ENCODE results near the gene CACNA2D4. TPM values are rescaled to one million over a fixed set of nuclear protein-coding genes. Genes with fewer than 3 reads are reported as not detected.

CACNA2D4 gene
- total RNA-seq, 1 donor from 2014 or later = 0.45 TPM

DNA sequence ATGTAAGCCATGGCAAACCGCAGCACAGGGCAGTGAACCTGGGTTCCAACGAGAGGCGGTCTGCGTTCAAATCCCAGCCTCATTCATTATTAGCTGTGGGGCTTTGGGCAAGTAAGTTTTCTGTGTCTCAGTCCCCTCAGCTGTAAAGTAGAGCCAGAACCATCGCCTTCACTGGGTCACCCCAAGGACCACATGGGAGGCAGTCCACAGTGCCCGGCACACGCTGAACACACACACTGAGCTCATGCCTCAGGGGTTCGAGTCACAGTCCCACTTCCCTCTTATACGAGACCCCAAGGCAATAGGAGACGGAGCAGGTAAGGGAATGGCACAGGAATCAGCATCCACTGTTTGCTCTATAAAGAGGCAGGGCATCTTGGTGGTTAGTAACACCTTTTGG lies 79.0 kb downstream of the CACNA2D4 start:
- no peaks in the 10 kb centered on the region for H3K4me1 Mint-ChIP-seq
- H3K9me3 Mint-ChIP-seq = no peaks in the 10 kb centered on the region
- no peaks in the 10 kb centered on the region for H3K36me3 Mint-ChIP-seq
- TF ChIP-seq, protein P1, sequence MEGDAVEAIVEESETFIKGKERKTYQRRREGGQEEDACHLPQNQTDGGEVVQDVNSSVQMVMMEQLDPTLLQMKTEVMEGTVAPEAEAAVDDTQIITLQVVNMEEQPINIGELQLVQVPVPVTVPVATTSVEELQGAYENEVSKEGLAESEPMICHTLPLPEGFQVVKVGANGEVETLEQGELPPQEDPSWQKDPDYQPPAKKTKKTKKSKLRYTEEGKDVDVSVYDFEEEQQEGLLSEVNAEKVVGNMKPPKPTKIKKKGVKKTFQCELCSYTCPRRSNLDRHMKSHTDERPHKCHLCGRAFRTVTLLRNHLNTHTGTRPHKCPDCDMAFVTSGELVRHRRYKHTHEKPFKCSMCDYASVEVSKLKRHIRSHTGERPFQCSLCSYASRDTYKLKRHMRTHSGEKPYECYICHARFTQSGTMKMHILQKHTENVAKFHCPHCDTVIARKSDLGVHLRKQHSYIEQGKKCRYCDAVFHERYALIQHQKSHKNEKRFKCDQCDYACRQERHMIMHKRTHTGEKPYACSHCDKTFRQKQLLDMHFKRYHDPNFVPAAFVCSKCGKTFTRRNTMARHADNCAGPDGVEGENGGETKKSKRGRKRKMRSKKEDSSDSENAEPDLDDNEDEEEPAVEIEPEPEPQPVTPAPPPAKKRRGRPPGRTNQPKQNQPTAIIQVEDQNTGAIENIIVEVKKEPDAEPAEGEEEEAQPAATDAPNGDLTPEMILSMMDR (IDR thresholded peaks at IDR 0.05; ENCODE audit: unreplicated experiment) = no peak
- no peak for DNase-seq (ENCODE audit: low spot score in 2 of 2, unreplicated experiment in 2 of 2)
- peaks cover 36% of the 10 kb centered on the region for H3K27me3 Mint-ChIP-seq (ENCODE audit: low read depth)
- no peak overlapping the region for H3K27ac Mint-ChIP-seq
- H3K4me3 Mint-ChIP-seq = no peak overlapping the region

DNA sequence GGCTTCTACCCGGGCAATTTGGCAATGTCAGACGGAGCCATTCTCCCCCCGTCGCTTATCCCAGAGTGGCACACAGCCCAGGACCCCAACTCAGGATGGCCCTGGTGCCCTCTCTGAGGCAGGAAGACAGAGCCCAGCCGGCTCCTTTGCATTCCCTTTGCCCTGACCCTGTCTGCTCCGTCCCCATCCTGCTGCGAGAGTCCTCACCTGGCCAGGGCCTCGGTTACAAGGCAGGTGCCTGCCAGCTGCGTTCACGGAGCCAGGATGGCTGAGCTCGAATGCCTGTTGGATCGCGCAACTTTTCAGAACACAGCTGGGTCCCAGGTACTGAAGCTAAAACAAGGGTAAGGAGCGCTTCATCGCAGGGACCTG lies 79.5 kb downstream of the CACNA2D4 start:
- Mint-ChIP-seq H3K4me3 (no peak overlapping the region), H3K27me3 (ENCODE audit: low read depth) (peaks cover 36% of the 10 kb centered on the region), H3K36me3 (no peaks in the 10 kb centered on the region), H3K9me3 (no peaks in the 10 kb centered on the region), H3K27ac (no peak overlapping the region), H3K4me1 (no peaks in the 10 kb centered on the region)
- no peak for DNase-seq (ENCODE audit: low spot score in 2 of 2, unreplicated experiment in 2 of 2)
- TF ChIP-seq, protein P1 (IDR thresholded peaks at IDR 0.05; ENCODE audit: unreplicated experiment) = no peak

DNA sequence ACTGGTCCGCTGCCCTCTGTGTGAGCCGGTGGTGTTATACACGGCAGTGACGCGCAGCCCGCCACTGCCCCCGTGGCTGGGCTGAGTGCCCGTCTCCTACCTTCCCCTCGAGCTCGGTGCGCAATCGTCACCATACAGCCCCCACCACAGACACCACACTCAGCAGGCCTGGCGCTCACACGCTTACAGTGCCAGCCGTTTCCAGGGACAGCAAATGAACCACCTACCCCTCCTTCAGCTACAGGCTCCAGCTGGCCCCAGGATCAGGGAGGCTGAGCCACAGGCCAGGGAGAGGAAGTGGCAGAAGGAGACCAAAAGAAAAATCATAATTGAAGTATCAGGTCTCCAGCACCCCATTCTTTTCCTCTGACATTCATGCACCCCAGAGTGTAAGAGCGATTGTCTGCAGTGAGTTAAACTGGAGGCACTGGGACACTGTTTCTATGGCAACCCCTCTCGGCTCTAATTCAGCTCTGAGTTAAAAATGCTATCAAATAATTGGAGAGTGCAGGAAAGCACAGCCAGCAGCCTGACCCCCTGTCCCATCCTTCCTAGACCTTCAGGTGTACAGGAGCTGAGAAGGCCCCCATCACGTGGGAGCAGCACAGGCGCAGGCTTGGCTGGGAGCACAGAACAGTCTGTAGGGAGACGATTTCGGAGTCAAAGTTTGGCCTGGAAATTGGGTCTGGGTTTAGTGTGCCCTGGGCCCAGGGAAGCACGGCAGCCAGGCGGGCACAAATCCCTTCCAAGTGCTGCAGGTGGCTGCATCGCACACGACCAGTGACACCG lies 80.1 kb downstream of the CACNA2D4 start:
- Mint-ChIP-seq H3K9me3 (no peaks in the 10 kb centered on the region), H3K27me3 (ENCODE audit: low read depth) (peaks cover 37% of the 10 kb centered on the region), H3K27ac (no peak overlapping the region), H3K4me3 (no peak overlapping the region), H3K4me1 (no peaks in the 10 kb centered on the region), H3K36me3 (no peaks in the 10 kb centered on the region)
- DNase-seq (ENCODE audit: low spot score in 2 of 2, unreplicated experiment in 2 of 2) = no peak
- TF ChIP-seq, protein P1 (IDR thresholded peaks at IDR 0.05; ENCODE audit: unreplicated experiment) = no peak

DNA sequence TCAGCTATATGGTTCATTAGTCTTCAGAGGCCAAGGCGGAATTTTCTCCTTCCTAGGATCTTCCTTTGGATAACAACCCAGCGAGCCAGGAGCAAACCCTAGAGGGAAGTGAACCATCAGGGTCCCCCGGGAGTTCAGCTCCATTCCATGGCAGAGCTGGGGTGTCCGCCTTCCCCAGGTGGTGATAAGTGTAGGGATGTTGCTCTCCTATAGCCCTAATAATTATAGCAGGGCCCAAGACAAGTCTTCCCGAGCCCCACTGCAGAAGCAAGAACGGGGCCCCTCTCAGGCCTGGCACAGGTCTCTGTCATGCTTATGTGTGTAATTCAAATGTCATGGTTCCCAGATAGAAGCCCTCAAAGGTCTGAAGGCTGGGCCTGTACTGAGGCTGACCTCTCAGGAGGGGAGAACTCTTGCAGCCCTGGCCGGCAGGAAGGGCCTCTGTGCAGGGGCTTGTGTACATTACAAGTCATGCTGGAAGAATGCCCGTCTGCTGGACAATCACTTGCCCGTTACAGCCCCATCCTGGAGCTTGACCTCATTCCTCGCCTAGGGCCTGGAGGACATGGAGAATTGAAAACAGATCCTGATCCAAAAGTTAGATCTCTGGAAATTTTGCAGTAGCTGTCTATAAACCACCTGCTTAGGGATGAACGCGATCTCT lies 80.8 kb downstream of the CACNA2D4 start:
- H3K27ac Mint-ChIP-seq = no peak overlapping the region
- TF ChIP-seq, protein P1 (IDR thresholded peaks at IDR 0.05; ENCODE audit: unreplicated experiment) = no peak
- peaks cover 37% of the 10 kb centered on the region for H3K27me3 Mint-ChIP-seq (ENCODE audit: low read depth)
- no peaks in the 10 kb centered on the region for H3K36me3 Mint-ChIP-seq
- no peaks in the 10 kb centered on the region for H3K4me1 Mint-ChIP-seq
- no peak overlapping the region for H3K4me3 Mint-ChIP-seq
- no peak for DNase-seq (ENCODE audit: low spot score in 2 of 2, unreplicated experiment in 2 of 2)
- no peaks in the 10 kb centered on the region for H3K9me3 Mint-ChIP-seq

DNA sequence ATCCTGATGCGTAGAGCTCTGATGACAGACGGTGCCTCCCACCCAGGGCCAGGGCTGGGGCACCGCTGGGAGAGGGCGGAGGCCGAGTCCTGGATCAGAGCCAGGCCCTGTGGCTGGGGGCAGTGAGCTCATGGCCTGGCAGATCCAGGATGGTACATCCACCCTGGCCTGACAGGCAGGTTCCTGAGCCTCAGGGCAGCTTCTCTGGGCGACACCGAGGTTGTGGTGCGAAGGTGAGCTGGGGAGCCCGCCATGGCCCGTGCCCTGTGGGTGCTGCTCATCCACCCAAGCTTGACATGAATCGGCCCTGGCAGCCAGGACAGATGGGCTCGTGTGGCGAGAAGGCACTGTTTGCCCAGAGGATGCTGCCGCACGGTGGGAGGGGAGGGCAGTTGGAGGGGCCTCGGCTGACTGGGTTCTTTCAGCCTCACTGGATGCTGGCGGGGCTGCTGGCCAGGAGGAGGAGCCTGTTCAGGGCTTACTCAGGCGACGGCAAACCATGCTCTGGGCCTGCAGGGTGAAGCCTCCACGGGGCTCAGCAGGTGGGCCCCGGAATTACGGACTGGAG lies 81.5 kb downstream of the CACNA2D4 start:
- H3K27me3 Mint-ChIP-seq (ENCODE audit: low read depth) = peaks cover 42% of the 10 kb centered on the region
- no peak overlapping the region for H3K27ac Mint-ChIP-seq
- DNase-seq (ENCODE audit: low spot score in 2 of 2, unreplicated experiment in 2 of 2) = no peak
- no peaks in the 10 kb centered on the region for H3K9me3 Mint-ChIP-seq
- no peaks in the 10 kb centered on the region for H3K36me3 Mint-ChIP-seq
- H3K4me1 Mint-ChIP-seq = no peaks in the 10 kb centered on the region
- TF ChIP-seq, protein P1 (IDR thresholded peaks at IDR 0.05; ENCODE audit: unreplicated experiment) = no peak
- no peak overlapping the region for H3K4me3 Mint-ChIP-seq
